Epithelial cell of proximal tubule (primary cell): ENCODE measurements around the gene SEMA7A. TPM values are rescaled to one million over a fixed set of nuclear protein-coding genes. Genes with fewer than 3 reads are reported as not detected.
A peak's percentile ranks its signal among the peaks of the same experiment; 100 is the strongest.

Source experiments
- DNase-seq: peaks from one replicate; pipeline ENCODE4 v3.0.0-alpha.2; 2011; ENCODE audit warnings: low read depth
- H3K4me3 ChIP-seq: 2 replicates; pipeline ENCODE4 v1.5.1; 2011; ENCODE audit warnings: low read depth, mild to moderate bottlenecking, low read length
- total RNA-seq: library from RNA; depleted of rRNA; stranded (reverse); fragments of >200 nt; gene quantifications from 2 replicates; pipeline ENCODE4 v1.2.3, GENCODE V29; 2015
- TF ChIP-seq, protein P1 (sequence below): conservative IDR thresholded peaks from 2 replicates; pipeline ENCODE4 v1.5.1; 2012; ENCODE audit warnings: low read depth, mild to moderate bottlenecking, low read length

SEMA7A gene
- total RNA-seq, 1 donor from 2014 or later: 113 TPM

GRCh38 chr15:74412159-74412558 is 21.6 kb downstream of the SEMA7A start:
- DNase-seq: no peak
- TF ChIP-seq, protein P1, sequence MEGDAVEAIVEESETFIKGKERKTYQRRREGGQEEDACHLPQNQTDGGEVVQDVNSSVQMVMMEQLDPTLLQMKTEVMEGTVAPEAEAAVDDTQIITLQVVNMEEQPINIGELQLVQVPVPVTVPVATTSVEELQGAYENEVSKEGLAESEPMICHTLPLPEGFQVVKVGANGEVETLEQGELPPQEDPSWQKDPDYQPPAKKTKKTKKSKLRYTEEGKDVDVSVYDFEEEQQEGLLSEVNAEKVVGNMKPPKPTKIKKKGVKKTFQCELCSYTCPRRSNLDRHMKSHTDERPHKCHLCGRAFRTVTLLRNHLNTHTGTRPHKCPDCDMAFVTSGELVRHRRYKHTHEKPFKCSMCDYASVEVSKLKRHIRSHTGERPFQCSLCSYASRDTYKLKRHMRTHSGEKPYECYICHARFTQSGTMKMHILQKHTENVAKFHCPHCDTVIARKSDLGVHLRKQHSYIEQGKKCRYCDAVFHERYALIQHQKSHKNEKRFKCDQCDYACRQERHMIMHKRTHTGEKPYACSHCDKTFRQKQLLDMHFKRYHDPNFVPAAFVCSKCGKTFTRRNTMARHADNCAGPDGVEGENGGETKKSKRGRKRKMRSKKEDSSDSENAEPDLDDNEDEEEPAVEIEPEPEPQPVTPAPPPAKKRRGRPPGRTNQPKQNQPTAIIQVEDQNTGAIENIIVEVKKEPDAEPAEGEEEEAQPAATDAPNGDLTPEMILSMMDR: no peak
- no peak overlapping the region for H3K4me3 ChIP-seq

DNA sequence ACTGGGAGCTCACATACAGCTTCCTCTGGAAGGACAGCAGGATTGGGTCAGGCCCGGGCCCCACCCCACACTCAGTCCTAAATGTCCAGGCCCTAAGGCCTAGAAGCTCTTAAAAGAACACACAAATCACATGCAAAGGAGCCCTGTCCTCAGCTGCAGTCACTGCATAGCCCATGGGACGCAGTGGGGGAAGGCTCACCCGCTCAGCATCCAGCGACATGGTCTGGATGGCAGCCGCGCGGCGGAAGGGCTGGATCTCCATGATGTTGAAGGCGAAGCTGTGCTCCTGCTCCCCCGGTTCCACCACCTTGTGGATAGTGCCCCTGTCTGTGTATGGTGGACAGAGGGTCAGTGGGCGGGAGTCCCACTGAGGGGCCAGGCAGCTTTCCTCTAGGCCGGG is 22.1 kb downstream of the SEMA7A start:
- no peak overlapping the region for H3K4me3 ChIP-seq

DNA sequence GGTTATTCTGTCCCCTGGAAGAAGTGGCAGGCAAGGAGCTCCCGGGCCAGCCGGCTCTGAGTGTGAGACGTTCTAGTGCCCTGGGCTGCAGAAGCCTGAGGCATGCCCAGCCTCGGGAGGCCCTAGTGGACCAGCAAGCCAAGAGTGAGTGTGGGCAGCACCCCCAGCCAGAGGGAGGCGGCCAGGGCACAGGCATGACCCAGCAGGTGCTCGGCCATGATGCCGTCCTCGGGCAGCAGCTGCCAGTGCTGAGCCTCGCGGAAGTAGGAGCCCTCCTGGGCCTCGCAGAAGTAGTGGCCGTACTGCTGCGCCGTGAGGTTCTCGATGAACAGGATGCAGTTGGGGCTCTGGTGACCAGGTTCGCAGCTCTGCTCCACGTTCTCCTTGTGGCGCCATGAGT is 23.3 kb downstream of the SEMA7A start:
- DNase-seq: no peak
- H3K4me3 ChIP-seq: no peak overlapping the region
- TF ChIP-seq, protein P1: no peak

More for the DNA sequence above, 22.1 kb downstream of the SEMA7A start:
- no peak for DNase-seq
- TF ChIP-seq, protein P1: no peak

GRCh38 chr15:74409225-74409624 is 24.5 kb downstream of the SEMA7A start:
- H3K4me3 ChIP-seq: no peak overlapping the region
- TF ChIP-seq, protein P1: no peak
- no peak for DNase-seq

DNA sequence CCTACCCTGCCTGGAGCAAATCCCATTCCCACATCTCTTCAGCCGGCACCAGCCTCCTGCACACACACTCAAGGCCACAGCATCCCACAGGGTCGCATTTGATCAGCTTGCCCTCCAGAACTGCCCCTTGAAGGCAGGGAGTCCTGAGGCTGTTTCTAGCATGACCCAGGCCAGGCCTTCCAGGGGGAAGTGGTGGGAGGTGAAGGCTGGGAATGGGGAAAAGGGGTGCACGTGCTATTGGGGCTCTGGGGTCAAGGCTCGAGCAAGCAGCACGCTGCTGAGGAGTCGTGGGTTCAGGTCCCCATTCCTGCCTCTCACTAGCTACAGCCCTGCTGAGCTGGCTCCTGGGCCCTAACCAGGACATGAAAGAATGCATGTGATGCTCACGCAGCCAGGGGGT is 24.9 kb downstream of the SEMA7A start:
- TF ChIP-seq, protein P1: no peak
- DNase-seq: no peak
- H3K4me3 ChIP-seq: no peak overlapping the region

- TF ChIP-seq, protein P1: no peak
- DNase-seq: no peak
- no peak overlapping the region for H3K4me3 ChIP-seq
Observed at GRCh38 chr15:74408385-74408784, 25.4 kb downstream of the SEMA7A start.

DNA sequence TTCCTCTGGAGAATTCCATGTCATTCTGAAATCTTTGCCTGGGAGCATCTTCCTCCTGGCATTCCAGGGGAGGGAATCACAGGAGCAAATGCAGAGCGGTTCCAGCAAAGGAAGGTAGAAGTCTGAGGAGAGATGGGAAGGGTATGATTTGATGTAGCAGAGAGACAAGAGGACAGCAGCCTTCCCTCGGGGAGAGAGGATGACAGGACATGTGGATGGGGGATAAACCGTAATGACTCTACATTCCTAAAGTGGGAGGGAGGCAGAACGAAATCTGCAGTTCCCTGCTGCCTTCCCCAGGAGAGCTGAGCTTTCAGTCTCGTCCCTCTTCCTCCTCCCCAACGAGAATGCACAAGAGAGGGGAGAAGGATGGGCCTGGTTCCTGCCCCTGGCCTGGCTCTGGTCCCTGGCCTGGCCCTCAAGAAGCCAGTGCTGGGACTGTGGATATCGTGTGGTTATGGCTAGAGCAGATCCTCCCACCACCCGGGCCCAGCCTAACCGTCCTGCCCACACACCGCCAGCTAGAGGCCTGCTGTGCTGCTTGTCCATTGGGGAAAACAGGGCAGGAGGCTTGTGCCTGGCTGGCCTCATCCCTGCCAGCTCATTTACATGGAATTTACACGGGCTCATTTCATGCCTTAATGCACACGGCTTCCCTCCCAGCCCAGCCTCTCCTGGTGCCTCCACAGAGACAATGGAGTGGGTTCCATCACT is 26.6 kb downstream of the SEMA7A start:
- no peak overlapping the region for H3K4me3 ChIP-seq
- peak; percentile 49 for DNase-seq
- TF ChIP-seq, protein P1: no peak
